Central memory CD8-positive, alpha-beta T cell (primary cell): ENCODE measurements around the gene GALNT12.

Experiments
- ATAC-seq: fragments of 150-1000 bp; cut with Tn5 transposase; replicated peaks from 2 replicates; pipeline ENCODE4 v1.10.0; 2022; ENCODE audit warnings: mild to moderate bottlenecking, moderate FRiP score, moderate number of reproducible peaks; ENCODE audit not compliant: poor library complexity, severe bottlenecking; ENCODE audit errors: extremely low read depth
- DNase-seq, 2 donors: peaks; one replicate each; pipeline ENCODE4 v3.0.0; 2021; ENCODE audit warnings: low spot score in 2 of 2
- H3K27ac Mint-ChIP-seq: one replicate; pipeline ENCODE4 v1.8.0; 2022; ENCODE audit warnings: low read depth, mild to moderate bottlenecking, moderate library complexity, mixed read lengths
- H3K27me3 Mint-ChIP-seq: one replicate; pipeline ENCODE4 v1.8.0; 2022; ENCODE audit warnings: mixed read lengths
- H3K36me3 Mint-ChIP-seq: one replicate; pipeline ENCODE4 v1.8.0; 2022; ENCODE audit warnings: mild to moderate bottlenecking, moderate library complexity, mixed read lengths; ENCODE audit not compliant: insufficient read depth
- H3K4me1 Mint-ChIP-seq: one replicate; pipeline ENCODE4 v1.8.0; 2022; ENCODE audit warnings: mixed read lengths
- H3K4me3 Mint-ChIP-seq: one replicate; pipeline ENCODE4 v1.8.0; 2022; ENCODE audit warnings: mild to moderate bottlenecking, moderate library complexity, mixed read lengths
- H3K9me3 Mint-ChIP-seq: one replicate; pipeline ENCODE4 v1.8.0; 2022; ENCODE audit warnings: mixed read lengths

GALNT12 gene

DNA sequence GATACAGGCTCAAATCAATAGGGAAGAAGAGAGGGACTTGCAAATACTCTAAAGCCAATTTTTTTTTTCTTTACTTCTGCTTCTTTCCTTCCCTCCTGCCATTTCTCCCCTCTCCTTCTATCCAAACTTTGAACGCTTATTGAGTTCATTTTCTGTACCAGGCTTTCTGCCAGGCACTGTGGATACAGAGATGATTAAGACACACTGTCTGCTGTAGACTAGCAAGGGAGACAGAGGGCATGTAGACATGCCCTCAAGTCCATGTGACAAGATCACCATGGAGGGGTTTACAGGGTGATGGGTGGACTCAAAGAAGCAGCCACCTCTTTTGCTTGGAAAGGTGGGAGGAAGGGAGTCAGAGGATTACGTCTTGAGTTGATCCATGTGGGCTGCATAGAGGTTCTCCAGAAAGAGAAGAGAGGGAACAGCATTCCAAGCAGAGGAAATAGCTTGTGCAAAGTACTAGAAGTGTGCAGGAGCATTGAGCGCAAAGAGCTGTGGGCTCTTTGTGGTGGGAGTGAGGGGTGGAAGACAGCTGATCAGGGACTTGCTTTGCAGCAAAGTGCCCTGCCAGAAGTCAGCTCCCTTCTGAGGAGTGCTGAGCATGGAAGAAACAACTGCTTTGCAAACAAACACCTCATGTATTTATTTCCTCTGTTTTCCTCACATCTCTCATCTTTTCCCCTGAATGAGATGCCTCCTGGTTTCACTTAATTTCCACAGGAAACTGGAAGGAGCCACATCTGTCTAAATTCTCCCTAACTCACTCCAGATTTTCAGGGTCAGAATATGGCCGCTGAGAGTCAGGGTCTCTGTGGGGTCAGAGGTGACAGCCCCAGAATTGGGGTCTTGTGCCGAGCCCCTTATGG lies 71.9 kb downstream of the GALNT12 start:
- peaks cover 51% of the 10 kb centered on the region for H3K27me3 Mint-ChIP-seq
- H3K4me1 Mint-ChIP-seq, result no peaks in the 10 kb centered on the region
- no peak overlapping the region for H3K4me3 Mint-ChIP-seq
- H3K9me3 Mint-ChIP-seq, result no peaks in the 10 kb centered on the region
- no peak for ATAC-seq
- DNase-seq, result no peak
- no peak overlapping the region for H3K27ac Mint-ChIP-seq
- H3K36me3 Mint-ChIP-seq, result no peaks in the 10 kb centered on the region

- Mint-ChIP-seq H3K9me3 (no peaks in the 10 kb centered on the region), H3K4me1 (no peaks in the 10 kb centered on the region), H3K27ac (no peak overlapping the region), H3K4me3 (no peak overlapping the region), H3K27me3 (peaks cover 57% of the 10 kb centered on the region), H3K36me3 (no peaks in the 10 kb centered on the region)
- ATAC-seq (no peak), DNase-seq (no peak)
Observed at GRCh38 chr9:98879963-98880310, 72.5 kb downstream of the GALNT12 start.

DNA sequence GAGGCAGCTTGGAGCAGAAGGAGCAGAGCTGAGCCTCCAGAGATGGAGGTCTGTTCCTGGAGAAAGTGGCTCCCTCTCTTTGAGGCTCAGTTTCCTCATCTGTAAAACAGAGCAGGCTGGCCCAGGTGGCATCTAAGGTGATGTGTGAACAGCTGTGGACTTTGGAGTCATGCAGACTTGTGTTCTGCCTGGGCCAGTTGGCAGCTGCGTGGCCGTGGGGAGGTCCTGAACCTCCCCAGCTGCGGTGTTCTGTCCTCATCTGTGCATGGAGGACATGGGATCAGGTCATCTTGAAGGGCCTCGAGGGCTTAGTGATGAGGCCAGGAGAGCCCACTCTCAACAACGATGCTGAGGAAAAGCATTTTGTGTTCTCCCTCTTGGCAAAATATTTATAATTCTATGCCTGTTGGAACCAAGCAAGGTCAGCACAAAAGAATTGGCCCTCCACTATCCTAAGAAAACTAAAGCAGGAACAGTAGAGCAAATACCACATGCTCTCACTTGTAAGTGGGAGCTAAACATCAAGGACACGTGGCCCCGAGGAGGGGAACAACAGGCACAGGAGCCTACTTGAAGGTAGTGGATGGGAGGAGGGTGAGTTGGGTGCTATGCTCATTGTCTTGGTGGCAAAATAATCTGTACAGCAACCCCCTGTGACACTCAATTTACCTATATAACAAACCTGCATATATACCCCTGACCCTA lies 73.0 kb downstream of the GALNT12 start:
- Mint-ChIP-seq H3K4me3 (no peak overlapping the region), H3K9me3 (no peaks in the 10 kb centered on the region), H3K36me3 (no peaks in the 10 kb centered on the region), H3K27me3 (peaks cover 62% of the 10 kb centered on the region), H3K27ac (no peak overlapping the region), H3K4me1 (no peaks in the 10 kb centered on the region)
- ATAC-seq, result no peak
- DNase-seq, result no peak

- no peak for DNase-seq
- H3K9me3 Mint-ChIP-seq, result no peaks in the 10 kb centered on the region
- H3K27ac Mint-ChIP-seq, result no peak overlapping the region
- no peaks in the 10 kb centered on the region for H3K4me1 Mint-ChIP-seq
- H3K4me3 Mint-ChIP-seq, result no peak overlapping the region
- ATAC-seq, result no peak
- H3K27me3 Mint-ChIP-seq, result peaks cover 65% of the 10 kb centered on the region
- no peaks in the 10 kb centered on the region for H3K36me3 Mint-ChIP-seq
Observed at GRCh38 chr9:98881356-98881755, 73.9 kb downstream of the GALNT12 start.

DNA sequence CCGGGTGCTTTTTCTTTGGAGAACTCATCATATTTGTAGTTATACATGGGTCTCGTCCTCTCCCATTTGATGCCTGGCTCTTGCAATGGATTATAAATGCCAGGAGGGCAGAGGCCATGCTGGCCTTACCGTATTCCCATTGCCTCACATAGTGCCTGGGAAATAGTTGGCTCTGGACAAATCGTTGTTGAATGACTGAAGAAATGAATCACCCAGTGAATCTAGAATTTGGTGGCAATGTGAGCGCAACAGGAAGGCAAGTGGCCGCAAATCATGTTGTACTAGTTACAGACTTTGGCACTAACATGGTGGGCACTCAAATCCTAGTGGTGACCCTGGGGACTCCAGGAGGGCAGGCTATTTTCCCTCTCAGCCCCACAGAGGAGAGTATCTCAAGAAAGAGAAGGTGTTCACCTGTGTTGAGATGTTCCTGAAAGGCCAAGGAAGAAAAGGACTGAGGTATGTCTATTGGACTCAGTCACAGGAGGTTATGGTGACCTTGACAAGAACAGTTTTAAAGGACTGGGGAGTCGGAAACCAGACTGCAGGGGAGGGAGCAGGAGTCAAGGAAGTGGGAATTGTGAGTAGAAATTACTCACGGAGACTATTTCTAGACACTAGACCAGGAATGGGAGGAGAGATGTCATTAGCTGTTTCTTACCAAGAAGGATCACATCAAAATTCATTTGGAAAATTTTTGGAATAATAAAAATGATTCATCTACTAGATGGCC lies 74.5 kb downstream of the GALNT12 start:
- Mint-ChIP-seq H3K9me3 (no peaks in the 10 kb centered on the region), H3K27me3 (peaks cover 67% of the 10 kb centered on the region)

GRCh38 chr9:98882569-98882923 lies 75.1 kb downstream of the GALNT12 start:
- Mint-ChIP-seq H3K9me3 (no peaks in the 10 kb centered on the region), H3K27ac (no peak overlapping the region), H3K36me3 (no peaks in the 10 kb centered on the region), H3K4me1 (no peaks in the 10 kb centered on the region), H3K27me3 (peaks cover 67% of the 10 kb centered on the region), H3K4me3 (no peak overlapping the region)
- DNase-seq (no peak), ATAC-seq (no peak)

More for the DNA sequence above, 74.5 kb downstream of the GALNT12 start:
- H3K4me3 Mint-ChIP-seq, result no peak overlapping the region
- H3K27ac Mint-ChIP-seq, result no peak overlapping the region
- no peak for DNase-seq
- H3K36me3 Mint-ChIP-seq, result no peaks in the 10 kb centered on the region
- H3K4me1 Mint-ChIP-seq, result no peaks in the 10 kb centered on the region
- ATAC-seq, result no peak

DNA sequence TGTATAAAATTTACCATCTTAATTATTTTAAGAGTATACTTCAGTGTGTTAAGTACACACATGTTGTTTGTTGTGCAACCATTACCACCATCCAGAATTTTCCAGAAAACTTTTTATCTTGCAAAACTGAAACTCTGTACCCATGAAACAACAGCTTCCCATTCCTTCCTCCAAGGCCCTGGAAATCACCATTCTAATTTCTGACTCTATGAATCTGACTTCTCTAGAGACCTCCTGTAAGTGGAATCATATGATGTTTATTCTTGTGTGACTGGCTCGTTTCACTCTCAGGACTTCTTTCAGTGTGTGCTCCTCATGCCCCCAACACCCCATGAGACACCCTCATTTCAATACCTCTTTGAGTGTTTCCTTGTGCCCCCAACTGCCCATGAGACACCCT lies 75.8 kb downstream of the GALNT12 start:
- no peak for DNase-seq
- peaks cover 69% of the 10 kb centered on the region for H3K27me3 Mint-ChIP-seq
- H3K4me3 Mint-ChIP-seq, result no peak overlapping the region
- no peaks in the 10 kb centered on the region for H3K4me1 Mint-ChIP-seq
- no peaks in the 10 kb centered on the region for H3K36me3 Mint-ChIP-seq
- H3K27ac Mint-ChIP-seq, result no peak overlapping the region
- ATAC-seq, result no peak
- no peaks in the 10 kb centered on the region for H3K9me3 Mint-ChIP-seq

GRCh38 chr9:98884849-98885248 lies 77.4 kb downstream of the GALNT12 start:
- no peak overlapping the region for H3K4me3 Mint-ChIP-seq
- no peaks in the 10 kb centered on the region for H3K36me3 Mint-ChIP-seq
- H3K27ac Mint-ChIP-seq, result no peak overlapping the region
- peaks cover 67% of the 10 kb centered on the region for H3K27me3 Mint-ChIP-seq
- H3K4me1 Mint-ChIP-seq, result no peaks in the 10 kb centered on the region
- no peaks in the 10 kb centered on the region for H3K9me3 Mint-ChIP-seq
- ATAC-seq (no peak), DNase-seq (no peak)

DNA sequence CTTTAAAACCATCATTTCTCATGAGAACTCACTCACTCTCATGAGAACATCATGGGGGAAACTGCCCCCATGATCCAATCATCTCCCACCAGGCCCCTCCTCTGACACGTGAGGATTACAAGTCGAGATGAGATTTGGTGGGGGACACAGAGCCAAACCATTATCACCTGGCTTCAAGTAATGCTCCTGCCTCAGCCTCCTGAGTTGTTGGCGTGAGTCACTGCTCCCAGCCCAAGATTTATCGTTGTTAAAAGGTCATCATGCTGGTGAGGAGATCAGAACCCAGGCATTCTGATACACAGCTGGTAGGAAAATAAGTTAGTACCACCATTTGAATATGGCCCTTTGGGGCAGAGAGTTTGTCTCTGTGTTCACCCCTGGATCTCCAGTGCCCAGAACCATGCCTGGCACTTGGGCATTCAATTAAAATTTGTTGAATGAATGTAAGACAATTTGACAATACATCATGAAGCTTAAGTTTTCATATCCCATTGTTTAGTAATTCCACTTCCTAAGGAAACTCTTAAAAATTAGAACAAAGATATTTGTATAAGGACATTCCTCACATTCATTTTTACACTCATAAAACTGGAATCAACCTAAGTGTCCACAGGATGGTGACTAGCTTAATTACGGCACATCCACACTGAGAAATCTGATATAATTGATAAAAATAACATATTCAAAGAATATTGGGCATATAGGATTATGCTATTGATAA lies 78.3 kb downstream of the GALNT12 start:
- no peak for DNase-seq

DNA sequence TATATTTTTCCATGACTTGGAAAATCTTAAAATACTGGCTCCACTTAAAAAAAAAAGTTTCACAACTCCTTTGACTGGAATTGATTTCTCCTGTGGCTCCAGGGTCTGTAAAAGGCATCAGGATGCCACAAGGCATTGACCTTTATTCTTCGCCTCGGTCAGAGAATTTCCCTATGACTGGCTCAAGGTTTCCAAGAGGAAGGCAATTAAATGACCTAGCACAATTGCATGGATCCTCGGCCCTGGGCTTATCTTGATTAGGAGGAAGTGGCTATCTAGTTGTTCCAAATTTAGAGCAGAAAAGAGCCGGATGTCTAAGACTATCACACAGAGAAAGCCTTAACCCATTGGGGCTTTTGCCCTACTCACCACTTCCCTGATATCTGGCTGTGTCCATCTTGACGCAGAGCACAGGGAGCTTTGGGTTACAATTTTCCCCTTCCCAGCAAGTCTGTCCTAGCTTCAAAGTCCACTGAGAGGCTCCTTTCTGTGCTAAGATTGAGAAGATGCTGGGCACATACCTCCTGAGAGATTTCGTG lies 79.3 kb downstream of the GALNT12 start:
- Mint-ChIP-seq H3K27me3 (peaks cover 71% of the 10 kb centered on the region), H3K4me3 (no peak overlapping the region), H3K27ac (no peak overlapping the region), H3K9me3 (no peaks in the 10 kb centered on the region), H3K4me1 (no peaks in the 10 kb centered on the region), H3K36me3 (no peaks in the 10 kb centered on the region)
- ATAC-seq (no peak), DNase-seq (no peak)

More for the DNA sequence above, 78.3 kb downstream of the GALNT12 start:
- Mint-ChIP-seq H3K4me3 (no peak overlapping the region), H3K4me1 (no peaks in the 10 kb centered on the region), H3K27ac (no peak overlapping the region), H3K27me3 (peaks cover 75% of the 10 kb centered on the region), H3K36me3 (no peaks in the 10 kb centered on the region), H3K9me3 (no peaks in the 10 kb centered on the region)
- ATAC-seq, result no peak

DNA sequence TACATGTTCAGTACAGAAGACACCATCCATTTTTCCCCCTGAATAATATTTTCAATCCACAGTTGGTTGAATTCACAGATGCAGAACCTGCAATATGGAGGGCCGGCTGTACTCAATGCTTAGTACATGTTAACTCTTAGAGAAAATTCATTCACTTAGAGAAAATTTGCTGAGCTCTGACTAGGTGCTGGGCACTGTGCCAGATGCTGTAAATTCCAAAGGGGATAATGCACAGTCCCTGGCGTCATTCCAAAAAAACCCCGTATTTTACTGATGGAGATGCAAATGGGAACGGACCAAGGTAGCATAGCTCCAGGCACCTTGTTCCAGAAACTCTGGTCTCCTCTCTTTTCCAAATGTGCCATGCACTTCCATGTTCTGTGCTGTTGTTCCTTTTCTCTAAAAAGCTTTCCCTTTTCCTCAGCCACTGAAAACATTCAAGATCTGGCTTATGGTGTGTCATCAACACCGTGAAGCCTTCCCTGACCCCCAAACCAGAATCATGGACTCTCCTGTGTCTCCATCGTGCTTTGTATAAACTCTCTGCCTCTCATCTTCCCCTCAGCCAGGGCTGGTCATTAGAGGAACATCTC lies 80.5 kb downstream of the GALNT12 start:
- H3K9me3 Mint-ChIP-seq, result no peaks in the 10 kb centered on the region
- H3K27me3 Mint-ChIP-seq, result peaks cover 72% of the 10 kb centered on the region
- ATAC-seq (no peak), DNase-seq (no peak)
- H3K27ac Mint-ChIP-seq, result no peak overlapping the region
- H3K36me3 Mint-ChIP-seq, result no peaks in the 10 kb centered on the region
- H3K4me3 Mint-ChIP-seq, result no peak overlapping the region
- no peaks in the 10 kb centered on the region for H3K4me1 Mint-ChIP-seq
